Amniotic stem cell (primary cell): ENCODE measurements around the gene ASPG.
"Not testable (repeated sequence)": the region's sequence is repeated elsewhere in the genome, so short reads cannot be mapped to it uniquely, and the experiment has no call there.

Experiments
- DNase-seq: peaks from one replicate; lab custom pipeline; 2025; lab: John Stamatoyannopoulos, UW

The ASPG gene

DNA sequence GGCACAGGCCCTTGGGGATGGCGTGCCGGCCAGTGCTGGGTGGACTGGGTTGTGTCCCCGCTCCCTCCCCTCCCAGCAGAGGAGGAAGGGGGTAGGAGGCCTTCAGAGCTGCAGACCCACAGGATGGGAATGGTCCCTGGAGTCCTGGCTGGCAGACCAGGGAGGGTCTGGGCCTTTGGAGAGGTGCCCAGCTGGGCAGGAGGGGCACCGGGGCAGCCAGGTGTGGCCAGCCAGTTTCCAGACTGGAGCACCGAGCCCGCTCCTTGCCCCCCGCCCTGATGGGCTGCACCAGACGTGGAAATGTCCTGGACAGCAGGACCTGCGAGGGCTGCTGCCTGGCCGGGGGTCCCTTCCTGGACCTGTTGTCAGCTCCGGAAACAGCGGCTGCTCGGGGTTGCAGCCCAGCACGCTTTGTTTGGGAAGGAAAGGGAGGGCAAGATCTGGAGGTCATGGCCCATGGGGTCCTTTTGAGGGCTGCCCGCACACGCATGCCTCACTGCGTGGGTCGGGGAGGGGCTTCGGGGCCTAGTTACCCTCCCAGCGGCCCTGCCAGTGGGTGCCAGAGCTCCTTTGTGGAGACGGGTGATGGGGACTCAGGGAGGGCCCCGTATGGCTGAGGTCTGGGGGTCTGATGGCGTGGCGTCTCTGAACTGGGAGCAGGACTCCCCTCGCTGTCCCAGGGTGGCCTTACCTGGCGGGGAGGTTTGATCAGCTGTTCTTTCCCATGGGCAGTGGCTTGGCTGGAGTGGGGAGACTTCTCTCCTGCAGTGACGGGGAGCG, 62.0 kb downstream of the ASPG start:
- no peak for DNase-seq

DNA sequence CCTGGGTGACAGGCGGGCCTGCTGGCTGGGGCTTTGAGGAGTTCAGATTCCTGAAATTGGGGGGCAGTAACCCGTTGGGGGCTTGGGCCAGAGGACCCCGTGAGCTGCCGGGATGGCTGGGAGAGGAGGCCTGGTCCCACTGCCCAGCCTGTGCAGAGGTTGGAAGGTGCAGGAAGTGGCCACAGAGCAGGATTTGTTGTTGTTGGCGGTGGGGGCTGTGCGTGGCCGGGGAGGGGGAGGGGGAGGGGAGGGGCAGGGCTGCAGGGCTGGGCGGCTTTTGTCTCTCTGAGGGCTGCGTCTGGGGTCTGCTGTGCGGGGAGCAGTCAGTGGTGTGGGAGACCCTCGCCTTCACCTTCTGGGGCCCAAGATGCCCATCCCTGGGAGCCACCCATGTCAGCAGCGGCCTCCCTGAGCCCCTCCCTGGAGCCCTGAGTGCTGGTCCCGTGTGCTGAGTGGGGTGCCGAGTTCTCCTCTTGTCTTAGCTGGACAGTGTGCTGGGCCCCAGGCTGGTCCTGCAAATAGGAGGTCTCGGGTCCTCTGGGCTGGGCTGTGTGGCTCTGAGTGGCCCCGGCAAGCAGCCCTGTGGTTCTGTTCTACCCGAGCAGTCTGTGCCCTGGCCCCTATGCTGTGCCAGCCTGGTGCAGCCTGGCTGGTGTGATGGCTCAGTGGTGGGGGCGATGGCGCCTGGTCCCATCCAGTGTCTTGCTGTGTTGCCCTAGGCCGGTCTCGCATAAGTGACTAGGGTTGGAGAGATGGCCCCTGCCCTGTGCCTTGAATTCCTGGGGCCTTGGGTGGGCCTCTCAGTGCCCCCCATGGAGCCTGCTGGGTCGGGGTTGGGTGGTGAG, 63.2 kb downstream of the ASPG start:
- DNase-seq, result no peak

DNA sequence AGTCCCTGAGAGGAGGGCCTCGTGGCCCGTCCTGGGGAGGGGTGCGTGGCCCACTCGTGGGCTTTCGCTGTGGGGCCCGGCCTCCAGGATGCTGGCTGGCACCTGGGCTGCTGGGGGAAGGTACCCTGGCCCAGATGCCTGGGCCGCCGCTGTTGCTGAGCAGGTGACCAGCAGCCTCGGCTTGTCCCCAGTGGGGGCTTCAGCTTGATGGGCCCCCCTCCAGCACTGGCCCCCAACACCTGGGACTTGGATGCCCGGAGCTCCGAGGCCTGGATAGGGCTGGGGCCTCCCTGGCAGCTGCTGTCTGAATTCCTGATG, 63.7 kb downstream of the ASPG start:
- no peak for DNase-seq

DNA sequence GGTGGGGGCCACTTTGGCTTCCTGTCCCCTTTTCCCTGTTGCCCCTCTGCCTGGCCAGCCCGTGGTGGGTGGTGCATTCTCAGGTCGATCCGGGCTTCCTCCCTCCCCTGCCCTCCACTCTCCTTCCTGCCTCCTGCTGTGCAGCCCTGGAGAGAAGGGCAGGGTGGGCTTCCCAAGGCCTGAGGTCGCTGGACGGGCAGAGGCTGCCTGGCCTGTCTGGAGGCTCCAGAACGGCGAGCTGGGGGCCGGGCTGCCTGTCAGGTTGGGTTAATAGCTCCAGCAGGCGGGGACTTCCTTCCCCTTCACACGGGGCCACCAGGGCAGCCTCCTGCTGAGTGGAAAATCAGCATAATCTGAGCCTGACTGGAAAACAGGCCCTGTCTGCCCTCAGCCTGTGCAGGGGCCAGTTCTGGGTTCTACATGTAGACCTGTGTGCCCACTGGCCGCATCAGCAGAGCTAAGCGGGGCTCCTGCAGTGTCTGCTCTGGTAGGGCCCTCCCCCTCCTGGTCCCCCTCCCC, 64.2 kb downstream of the ASPG start:
- no peak for DNase-seq

DNA sequence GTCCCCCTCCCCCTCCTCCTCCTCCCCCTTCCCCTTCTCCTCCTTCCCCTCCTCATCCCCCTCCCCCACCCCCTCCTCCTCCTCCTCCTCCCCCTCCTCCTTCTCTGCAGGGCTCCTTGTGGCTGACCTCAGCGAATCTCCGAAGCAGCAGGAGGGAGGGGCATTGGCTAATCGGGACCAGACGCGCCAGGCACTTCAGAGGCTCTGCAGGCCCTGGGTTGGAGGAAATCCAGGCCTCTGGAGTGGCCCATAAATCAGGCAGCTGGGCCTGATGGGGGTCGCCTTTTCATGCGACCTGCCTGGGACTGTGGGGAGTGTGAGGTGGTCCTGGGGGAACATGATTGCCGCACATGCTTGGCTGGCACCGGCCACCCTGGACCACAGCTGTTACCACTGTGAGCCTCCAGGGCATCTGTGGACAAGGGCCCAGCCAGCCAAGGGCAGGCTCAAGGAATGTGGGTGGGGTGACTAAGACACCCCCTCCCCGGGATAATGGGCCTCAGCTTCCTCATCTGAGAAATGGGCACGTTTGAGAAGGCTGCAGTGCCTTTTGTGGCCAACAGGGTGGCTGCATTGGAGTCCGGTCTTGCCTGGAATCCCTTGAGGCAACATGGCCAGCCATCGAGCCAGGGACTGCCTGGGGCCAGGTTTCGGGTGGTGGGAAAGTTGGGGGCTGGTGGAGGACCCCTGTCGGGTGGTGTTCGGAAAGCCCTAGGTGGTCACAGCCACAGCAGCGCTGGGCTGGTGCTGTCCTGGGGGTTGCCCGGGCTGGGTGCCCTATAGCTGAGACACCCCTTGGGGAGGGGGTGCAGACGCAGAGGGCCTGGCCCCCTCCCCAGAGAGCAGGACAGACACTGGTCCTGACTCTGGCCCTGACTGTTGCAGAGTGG, 64.9 kb downstream of the ASPG start:
- no peak for DNase-seq

DNA sequence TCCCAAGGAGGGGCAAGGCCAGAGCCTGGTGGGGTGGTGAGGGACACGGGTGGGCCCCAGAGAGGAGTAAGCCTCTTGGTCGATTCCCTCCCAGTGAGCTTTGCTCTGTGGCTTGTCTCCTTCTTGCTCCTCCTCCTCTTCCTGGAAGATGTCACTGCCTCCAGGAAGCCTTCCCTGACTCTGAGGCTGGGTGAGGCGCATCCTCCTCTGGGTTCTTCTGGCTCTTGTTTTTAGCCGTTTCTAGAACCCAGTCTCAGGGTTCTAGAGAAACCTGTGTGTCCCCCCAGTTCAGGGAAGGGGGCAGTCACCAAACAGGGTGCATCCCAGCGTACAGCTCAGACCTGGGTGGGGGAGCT, 65.5 kb downstream of the ASPG start:
- DNase-seq, result no peak

DNA sequence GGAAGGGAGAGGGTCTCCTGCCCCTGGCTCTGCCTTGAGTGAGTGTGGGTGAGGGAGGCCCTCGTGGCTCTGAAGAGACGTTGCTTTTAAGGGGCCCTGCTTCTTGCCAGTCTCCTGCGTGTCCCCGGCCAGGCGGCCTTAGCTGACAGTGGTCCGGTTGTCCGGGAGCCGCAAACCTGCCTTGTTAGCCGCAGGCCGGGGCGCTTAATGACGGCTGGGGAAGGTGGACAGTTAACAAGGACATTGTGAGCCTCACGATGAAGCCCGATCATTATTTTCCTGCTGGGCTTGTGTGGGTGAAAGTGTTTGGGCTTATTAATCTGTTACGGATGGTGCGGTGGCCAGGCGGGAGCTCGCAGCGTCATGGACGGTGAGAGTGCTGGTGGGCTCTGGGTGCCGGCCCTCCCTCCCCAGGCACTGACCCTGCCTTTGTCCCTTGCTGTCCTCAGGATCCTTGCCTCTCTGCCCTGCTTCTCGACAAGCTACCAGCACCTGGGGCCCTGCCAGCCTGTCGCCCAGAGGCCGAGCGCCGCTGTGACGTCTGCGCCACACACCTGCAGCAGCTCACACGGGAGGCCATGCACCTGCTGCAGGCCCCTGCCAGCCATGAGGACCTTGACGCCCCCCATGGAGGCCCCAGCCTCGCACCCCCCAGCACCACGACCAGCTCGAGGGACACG, 66.2 kb downstream of the ASPG start:
- DNase-seq, result no peak

DNA sequence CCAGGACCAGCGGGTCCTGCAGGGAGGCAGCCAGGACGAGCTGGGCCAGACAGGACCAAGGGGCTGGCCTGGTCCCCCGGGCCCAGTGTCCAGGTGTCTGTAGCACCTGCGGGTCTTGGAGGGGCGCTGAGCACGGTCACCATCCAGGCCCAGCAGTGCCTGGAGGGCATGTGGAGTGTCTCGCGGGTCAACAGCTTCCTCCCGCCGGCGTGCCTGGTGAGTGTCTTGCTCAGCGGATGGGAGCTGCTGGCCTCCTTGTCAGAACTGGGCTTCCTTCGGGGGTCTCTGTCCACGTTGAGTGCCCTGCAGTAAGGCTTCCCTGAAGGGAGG, 66.7 kb downstream of the ASPG start:
- DNase-seq, result no peak

DNA sequence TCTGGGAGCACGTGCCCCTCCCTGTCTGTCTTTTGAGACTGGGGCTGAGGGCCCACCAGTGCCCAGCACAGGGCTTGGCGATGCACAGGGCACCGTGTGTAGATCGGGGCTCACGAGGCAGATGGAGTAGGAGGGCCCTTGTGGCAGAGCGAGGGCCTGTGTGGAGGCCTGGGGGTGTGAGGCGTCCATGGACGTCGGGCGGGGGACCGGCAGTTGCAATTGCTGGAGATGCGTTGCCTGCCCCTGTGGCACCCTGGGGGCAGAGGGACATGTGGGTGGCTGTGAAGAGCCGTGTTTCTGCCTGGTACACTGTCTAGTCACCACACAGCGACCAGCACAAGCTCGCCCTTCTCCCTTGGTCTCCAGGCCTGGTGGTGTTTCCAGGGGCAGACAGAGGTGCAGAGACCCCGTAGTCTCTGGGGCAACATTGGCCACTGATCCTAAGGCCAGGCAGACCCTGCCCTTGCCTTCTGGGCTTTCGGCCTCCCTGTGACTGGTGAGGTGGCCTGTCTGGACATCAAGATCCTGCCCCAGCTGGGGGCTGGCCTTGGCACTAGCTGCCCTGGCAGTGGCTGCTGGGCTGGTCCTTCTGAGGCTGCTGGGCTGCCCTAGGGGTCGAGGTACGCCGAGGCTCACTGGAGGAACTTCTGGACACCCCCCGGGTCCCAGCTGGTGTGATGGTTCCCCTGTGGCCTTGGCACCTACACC, 67.3 kb downstream of the ASPG start:
- DNase-seq, result no peak

DNA sequence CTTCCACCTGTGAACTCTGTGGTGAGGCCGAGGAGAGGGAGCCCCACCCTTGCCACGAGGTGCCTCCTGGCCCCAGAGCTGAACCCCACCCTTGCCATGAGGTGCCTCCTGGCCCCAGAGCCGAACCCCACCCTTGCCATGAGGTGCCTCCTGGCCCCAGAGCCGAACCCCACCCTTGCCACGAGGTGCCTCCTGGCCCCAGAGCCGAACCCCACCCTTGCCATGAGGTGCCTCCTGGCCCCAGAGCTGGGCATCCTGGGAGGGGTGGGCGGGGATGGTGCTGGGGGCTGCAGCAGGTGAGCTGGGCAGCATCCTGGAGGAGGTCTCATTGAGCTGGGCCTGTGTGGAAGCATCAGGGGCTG, 67.9 kb downstream of the ASPG start:
- not testable (repeated sequence) for DNase-seq

DNA sequence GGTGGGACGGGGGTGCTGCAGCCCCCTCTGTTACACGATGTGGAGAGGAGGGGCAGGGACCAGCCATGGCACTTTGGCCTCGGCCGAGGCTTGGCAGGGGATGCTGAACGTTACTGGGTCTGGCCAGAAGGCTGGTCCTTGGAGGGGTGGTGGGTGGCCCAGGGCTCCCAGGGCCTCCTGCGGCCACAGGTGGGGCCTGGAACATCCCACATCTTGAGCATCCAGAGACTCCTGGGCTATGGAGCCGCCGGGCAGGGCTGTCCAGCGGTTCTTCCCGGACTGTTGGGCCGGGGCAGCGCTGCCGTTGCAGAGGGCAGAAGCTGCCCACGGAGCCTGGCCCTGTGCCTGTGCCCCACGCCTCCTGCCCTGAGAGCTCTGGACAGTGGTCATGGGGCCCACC, 68.7 kb downstream of the ASPG start:
- no peak for DNase-seq

DNA sequence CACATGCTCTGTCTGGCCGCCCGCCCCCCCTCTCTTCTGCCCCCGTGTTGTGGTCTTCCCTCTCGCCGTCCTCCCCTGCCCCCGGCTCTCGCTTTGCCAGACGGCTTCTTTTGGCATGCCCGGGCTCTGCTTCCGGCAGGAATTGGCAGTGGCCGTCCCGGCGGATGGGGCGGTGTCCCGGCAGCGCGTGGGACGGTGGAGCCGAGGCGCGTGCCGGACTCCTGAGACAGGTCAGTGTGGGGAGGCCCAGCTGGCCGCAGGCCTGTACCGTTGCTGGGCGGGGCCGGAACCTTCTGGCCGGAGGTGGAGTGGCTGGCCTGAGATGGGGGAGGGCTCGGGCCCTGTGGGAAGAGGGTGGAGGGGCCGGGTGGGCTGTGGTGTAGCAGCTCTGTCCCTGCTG, 70.0 kb downstream of the ASPG start:
- no peak for DNase-seq

DNA sequence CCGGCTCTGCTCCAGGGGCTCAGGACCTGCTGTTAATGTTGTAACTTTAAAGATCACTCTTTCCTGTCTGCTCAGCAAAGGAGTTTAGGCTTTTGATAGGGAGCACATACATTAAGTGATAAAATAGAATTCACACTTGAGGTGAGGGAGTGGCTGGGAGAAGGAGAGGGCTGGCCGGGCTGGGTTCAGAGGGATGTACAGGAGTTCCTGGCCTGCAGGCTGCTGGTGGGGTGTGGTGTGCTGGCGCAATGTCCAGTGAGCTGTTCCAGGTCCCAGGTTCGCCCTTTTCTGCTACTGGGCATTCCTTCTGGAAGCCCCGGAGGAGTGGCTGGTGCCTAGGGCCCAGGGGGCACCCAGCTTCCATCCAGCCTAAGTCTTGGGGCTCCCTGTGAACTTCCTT, 70.6 kb downstream of the ASPG start:
- DNase-seq, result no peak

DNA sequence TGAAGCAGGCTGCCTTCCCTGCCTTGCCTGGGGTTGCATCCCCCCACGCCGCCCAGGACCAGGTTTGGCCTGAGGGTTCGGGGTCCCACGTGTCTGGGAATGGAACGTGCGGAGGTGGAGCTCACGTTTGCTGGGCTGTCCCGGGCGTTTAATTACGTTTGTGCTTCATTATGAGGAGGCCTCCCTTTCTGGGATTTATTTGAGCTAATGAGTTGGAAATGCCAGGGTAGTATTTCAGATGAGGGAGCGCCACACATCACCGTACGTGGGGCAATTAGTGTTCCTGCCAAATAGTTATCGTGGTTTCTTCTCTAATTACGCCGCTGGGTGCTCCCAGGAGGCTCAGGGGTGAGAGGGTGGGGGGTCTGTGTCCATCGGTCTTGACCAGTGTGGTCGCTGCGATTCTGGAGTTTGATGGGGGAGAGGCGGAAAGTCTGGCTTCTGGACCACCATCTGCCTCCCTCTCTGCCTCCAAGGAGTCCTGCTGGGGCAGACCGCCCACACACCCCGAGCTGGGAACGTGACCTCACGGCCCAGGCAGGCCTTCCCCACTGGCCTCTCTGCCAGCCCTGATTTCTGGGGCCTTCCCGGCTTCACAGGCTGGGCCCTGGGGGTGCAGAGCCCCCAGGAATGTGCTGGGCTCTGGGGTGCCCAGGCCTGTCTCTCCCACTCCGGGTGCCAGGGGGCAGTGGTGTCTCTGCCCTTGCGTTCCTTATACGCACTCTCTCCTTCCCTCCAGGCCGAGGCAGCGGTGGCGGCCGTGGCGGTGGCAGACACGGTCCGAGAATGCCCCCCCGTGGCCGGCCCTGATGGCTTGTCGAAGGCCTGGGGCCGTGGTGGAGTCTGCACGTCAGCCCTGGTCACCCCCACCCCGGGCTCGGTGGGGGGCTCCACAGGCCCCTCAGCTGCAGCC, 71.8 kb downstream of the ASPG start:
- DNase-seq, result no peak

DNA sequence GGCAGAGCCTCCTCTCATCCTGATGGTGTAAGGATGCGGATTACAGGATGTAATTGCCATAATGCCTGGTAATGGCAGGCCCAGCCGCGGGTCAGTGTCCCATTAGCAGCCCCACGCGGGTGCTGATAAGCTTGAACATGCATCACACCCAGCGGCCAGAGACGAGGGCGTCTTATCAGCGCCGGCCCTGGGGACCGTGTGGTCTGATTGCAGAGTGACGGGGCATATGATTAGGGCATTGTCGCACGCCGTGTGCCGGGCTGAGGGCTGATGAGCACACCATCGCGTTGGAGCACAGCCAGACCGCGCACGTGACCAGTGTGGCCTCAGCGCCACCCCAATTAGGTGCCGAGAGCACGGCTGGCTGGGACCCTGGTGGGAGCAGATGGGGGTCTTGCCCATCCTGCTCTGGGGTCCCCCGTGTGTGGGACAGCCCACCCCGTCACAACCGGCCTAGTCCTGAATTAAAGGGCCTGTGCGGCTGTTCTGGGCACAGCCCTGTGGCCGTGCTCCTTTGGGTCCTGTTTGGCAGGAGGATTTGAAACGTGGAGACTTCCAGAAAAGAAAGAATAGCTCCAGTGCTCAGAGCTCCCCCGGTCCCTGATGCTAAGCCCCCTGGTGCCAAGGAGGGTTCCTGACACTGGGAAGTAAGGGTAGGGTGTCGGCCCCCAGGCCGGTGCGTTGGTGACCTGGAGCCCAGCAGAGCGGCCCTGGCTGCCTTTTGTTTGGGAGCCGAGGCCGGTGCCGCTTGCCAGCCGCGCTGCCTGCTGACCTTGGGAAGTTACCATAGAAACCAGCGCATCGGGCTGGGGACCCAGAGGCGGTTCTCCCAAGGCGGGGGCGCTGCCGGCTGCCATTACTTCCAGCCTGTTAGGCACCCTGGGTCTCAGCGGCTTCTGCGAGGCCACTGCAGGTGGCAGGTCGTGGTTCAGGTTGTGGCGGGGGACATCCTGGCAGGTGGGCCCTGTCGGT, 73.6 kb downstream of the ASPG start:
- no peak for DNase-seq

DNA sequence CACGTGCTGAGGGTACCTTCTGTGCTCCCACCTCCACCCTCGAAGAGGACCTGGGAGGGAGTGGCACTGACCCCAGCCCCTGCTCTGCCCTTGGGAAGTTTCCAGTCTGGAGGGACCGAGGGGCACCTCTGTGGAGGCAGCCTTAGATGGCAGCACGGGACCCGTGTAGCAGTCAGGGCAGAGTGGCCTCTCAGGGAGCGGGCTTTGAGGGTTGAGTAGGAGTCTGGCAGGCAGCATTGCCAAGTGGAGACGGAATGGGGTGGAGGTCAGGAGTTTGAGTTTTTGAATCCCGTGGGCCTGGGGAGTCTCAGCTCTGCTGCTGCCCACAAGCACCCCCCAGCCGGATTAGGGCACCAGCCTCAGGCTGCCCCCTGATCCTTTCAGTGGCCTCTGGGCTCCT, 74.5 kb downstream of the ASPG start:
- no peak for DNase-seq

DNA sequence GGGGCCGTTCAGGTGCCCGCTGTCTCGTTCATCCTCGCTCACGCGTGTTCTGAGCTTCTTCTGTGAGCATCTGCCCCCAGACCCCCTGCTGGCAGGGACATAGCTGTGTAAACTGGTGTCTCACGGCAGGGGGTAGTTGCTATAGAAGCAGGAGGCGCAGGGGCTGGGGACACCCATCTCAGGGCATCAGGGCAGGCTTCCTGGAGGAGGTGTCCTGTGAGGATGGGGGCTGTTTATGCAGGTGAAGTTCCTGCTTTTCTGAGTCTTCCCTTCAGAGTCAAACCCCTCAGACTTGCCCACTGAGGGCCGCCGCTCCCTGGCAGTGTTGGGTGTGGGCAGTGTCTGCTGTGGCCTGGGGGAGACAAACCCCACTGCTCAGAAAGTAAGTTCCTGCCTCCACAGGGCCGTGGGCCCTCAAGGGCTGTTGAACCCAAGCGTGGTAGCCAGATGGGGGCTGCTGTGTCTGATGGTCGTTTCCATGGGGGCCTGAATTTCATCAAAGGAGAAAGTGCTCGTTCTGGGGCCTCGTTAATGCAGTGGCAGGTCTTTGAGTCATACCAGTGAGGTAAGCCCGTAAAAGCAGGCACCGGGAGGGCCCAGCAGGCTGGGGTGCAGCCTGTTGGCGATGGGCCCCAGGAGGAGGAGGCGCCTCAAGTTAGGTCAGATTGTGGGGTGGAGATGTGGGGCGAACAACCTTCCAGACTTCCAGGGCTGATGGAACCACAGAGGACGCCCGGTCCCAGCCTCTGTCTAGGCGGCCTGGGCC, 76.3 kb downstream of the ASPG start:
- no peak for DNase-seq

DNA sequence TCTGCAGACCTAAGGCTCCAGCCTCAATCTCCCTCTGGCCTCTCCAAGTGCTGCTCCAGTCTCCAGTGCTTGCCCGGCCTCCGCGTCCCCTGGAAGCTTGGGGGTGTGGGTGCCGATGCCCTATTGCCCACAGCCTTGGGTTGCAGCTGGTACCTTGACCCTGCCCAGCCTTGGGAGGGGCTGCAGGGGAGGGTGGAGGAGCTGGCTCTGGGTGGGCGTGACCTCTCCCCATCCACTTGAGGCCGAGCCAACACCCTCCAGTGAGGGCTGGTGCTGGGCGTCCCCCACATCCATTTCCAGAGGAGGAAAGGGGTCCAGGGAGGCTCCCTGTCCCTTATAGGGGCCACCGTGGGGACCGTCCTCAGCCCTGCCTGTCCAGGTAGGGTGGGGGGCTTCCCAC, 77.0 kb downstream of the ASPG start:
- no peak for DNase-seq
